LNCaP clone FGC (cell line): Measurements from ENCODE around the gene MYADM.

Source experiments
- DNase-seq: peaks from one replicate; pipeline ENCODE4 v3.0.0-alpha.2; 2011; ENCODE audit warnings: low read depth
- H3K4me3 ChIP-seq: 2 replicates; pipeline ENCODE4 v1.5.1; 2011; ENCODE audit warnings: mild to moderate bottlenecking, low read depth, low read length, control low read depth
- TF ChIP-seq, protein P1 (sequence below): IDR thresholded peaks from 2 replicates; pipeline ENCODE4 v1.5.1; 2012; ENCODE audit warnings: mild to moderate bottlenecking; ENCODE audit not compliant: control insufficient read depth, insufficient read depth; ENCODE audit errors: extremely low read depth

Gene MYADM

DNA sequence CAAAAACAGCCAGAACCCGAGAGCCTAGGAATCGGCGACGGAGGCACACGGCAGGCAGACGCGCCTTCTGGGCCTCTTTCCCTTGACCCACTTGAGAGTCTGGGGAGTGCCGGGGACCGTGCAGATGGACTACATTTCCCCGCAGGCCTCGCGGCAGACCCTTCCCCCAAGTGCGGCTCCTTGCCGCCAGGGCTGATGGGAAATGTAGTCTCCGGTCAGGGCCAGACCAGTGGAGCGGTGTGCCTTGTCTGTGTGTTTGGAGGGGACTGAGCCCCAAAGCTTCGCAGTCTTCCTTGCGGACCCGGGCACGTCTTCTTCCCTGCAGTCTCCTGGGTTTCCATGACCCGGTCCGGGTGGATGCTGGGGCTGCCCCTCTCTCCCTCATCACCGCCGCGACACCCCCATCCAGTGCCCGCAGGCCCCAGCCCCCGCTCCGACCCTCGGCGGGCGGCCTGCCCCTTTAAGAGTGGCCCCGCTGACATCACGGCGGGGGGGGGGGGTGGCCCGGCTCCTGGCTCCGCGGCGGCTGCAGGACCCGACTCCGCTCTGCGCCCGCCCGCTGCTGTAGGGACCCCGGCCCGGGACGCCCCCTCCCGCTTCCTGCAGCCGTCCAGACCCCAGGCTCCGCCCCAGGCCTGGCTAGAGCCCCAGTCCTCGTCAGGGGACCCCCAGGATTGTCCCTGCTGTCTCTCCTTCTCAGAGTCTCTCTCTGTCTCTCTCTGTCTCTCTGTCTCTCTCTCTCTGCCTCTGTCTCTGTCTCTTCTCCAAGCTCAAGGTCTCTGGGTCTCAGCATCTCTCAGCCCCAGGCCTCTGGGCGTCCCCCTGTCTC, 40.6 kb downstream of the MYADM start:
- no peak overlapping the region for H3K4me3 ChIP-seq
- TF ChIP-seq, protein P1, sequence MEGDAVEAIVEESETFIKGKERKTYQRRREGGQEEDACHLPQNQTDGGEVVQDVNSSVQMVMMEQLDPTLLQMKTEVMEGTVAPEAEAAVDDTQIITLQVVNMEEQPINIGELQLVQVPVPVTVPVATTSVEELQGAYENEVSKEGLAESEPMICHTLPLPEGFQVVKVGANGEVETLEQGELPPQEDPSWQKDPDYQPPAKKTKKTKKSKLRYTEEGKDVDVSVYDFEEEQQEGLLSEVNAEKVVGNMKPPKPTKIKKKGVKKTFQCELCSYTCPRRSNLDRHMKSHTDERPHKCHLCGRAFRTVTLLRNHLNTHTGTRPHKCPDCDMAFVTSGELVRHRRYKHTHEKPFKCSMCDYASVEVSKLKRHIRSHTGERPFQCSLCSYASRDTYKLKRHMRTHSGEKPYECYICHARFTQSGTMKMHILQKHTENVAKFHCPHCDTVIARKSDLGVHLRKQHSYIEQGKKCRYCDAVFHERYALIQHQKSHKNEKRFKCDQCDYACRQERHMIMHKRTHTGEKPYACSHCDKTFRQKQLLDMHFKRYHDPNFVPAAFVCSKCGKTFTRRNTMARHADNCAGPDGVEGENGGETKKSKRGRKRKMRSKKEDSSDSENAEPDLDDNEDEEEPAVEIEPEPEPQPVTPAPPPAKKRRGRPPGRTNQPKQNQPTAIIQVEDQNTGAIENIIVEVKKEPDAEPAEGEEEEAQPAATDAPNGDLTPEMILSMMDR: no peak
- no peak for DNase-seq

DNA sequence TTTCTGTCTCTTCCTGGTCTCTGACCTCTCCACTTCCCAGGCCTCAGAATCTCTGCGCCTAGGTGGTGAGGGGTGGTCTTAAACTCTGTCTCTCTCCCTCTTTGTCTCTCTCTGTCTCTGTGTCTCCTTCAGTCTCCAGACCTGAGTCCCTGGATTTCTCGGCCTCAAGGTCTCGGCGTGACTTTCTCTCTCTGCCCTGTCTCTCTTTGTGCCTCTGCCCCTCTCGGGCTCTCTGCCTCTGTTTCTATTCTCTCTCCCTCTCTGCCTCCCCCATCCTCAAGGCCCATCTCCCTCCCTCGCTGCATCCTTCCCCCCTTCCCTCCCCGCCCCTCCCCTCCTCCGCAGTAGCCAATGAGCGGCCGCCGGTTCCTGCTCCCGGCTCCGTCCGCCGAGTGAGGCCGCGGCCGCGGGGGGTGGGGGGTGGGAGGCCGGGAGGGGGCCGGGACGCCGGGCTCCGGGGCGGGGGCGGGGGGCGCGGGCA, 41.3 kb downstream of the MYADM start, which contains the start of gene CACNG7:
Gene CACNG7, plus strand, starts transcription at position 344 of the 481 bp plus-strand sequence. CDS start 3,554 bp downstream, outside the sequence.
- TF ChIP-seq, protein P1: no peak
- no peak within 1 kb of the TSS for H3K4me3 ChIP-seq
- no peak for DNase-seq

DNA sequence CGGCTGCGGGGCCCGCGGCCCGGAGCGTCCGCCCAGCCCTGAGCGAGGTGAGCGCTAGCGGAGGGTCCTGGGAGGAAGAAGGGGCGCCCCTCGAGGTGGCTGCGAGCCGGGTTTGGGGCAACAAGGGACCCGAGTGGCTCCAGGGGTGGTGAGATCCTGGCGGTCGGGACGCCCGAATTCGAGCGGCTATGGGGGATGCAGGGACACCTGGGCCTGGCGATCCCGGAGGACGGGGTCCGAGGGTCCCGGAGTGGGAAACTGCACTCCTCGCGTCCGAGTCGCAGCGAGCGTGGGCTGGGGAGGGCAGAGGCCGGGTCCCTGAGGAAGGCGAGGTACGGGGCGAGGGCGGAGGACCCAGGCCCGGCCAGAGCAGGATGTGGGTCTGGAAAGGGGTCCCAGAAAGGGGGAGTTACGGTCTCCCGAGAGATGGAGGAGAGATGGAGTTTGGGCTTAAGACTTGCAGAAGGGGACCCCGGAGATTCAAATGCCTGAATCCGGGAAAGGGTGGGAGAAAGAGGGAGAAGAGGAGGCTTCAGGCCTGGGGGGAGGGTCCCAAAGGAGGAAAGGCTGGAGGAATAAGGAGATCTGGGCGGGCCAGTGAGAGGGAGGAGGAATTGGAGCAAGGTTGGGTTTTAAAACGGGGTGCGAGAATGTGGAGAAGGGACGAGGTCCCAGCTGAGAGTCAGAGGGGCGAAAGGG, 41.9 kb downstream of the MYADM start:
- TF ChIP-seq, protein P1: no peak
- DNase-seq: no peak
- no peak overlapping the region for H3K4me3 ChIP-seq

DNA sequence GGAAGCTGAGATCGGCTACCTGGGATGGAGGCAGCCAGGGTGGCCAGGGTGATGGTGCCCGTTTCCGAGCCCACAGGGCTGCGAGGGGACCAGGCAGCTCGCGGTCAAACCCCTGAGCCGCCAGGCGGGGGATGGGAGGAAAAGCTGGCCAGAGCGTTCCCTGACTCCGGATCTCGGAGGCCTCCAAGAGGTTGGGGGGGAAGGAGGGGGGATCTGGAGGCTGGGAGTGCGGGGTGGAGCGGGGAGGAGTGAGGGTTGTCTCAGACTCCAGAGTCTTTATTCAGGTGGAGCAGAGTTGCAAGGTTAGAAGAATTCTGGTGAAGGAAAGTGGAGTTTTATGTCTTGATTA, 42.5 kb downstream of the MYADM start:
- H3K4me3 ChIP-seq: no peak overlapping the region
- TF ChIP-seq, protein P1: no peak
- DNase-seq: no peak

DNA sequence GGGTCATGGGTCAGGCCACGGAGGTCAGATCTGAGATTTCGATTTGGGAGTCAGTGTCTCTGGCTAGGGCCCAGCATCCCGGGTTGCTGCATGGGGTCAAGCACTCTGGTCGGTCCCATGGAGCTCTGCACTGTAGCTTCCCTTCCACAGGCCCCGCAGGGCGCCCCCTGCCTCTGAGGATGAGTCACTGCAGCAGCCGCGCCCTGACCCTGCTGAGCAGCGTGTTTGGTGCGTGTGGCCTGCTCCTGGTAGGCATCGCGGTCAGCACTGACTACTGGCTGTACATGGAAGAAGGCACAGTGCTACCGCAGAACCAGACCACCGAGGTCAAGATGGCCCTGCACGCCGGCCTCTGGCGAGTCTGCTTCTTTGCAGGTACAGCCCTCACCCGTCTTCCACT, 45.0 kb downstream of the MYADM start:
- TF ChIP-seq, protein P1: no peak
- no peak for DNase-seq
- no peak overlapping the region for H3K4me3 ChIP-seq

DNA sequence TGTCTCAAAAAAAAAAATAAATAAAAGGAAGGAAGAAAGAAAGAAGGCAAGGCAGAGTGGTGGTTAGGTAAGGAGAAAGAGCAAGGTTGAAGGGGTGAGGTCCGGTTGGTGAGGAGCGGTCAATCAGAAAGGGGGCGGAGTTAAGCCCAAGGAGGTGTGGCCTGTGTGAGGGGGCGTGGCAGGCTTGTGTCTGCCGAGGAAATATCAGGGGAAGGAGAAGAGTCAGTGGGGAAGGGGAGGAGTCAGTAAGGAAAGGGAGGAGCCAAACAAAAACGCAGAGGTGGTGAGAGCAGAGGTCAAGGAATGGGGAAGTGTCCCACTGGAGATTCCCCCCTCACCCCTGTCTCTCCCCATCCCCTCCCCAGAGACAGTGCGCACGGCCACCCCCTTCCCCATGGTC, 47.3 kb downstream of the MYADM start:
- DNase-seq: no peak
- TF ChIP-seq, protein P1: no peak
- no peak overlapping the region for H3K4me3 ChIP-seq
